ENCODE measurements around the gene ADARB1.
"Not testable (repeated sequence)": the region's sequence is repeated elsewhere in the genome, so short reads cannot be mapped to it uniquely, and the experiment has no call there.

Gene ADARB1

GRCh38 chr21:45131537-45131999 is 57.2 kb downstream of the ADARB1 start:
- Histone ChIP-seq H3K27me3 (no peaks in the 10 kb centered on the region), H3K36me3 (no peaks in the 10 kb centered on the region), H3K9me3 (no peaks in the 10 kb centered on the region), H3K4me1 (peaks cover under 1% of the 10 kb centered on the region), H3K4me3 (ENCODE audit: low read depth, low read length) (no peak overlapping the region)
- DNase-seq, result no peak
- TF ChIP-seq, protein P1, sequence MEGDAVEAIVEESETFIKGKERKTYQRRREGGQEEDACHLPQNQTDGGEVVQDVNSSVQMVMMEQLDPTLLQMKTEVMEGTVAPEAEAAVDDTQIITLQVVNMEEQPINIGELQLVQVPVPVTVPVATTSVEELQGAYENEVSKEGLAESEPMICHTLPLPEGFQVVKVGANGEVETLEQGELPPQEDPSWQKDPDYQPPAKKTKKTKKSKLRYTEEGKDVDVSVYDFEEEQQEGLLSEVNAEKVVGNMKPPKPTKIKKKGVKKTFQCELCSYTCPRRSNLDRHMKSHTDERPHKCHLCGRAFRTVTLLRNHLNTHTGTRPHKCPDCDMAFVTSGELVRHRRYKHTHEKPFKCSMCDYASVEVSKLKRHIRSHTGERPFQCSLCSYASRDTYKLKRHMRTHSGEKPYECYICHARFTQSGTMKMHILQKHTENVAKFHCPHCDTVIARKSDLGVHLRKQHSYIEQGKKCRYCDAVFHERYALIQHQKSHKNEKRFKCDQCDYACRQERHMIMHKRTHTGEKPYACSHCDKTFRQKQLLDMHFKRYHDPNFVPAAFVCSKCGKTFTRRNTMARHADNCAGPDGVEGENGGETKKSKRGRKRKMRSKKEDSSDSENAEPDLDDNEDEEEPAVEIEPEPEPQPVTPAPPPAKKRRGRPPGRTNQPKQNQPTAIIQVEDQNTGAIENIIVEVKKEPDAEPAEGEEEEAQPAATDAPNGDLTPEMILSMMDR (IDR thresholded peaks at IDR 0.05; ENCODE audit: low read depth, low read length), result no peak

DNA sequence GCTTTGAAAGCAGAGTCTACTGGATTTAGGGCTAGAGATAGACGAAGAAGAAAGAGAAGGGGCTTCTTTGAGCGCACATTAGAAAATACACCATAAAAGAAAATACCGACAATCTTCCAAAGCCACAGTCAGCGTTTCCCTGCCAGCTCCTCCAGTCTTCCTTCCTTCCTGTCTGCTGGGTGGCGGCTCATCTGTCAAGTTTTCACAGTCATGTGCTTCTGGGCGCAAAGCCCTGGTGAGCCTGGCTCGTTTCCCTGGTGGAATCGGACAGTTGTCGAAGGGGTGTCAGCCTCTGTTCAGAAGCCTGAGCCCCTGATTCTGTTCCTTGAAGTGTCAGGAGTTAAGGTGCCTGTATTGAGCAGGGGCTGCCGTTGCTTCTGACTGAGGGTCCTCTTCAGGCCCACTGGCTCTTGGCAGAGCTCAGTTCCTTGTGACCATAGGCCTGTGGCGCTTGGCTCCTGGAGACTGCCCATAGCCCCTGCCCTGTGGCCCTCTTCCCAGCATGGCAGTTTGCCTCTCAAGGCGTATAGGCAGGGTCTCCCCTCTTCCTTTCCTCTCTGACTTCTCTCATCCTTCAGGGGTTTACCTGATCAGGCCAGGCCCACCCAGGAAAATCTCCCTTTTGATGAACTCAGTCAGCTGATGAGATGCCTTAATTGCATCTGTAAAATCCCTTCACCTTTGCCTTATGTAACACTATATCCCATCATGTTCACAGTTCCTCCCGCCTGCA is 58.6 kb downstream of the ADARB1 start:
- Histone ChIP-seq H3K36me3 (no peaks in the 10 kb centered on the region), H3K4me3 (ENCODE audit: low read depth, low read length) (no peak overlapping the region), H3K9me3 (no peaks in the 10 kb centered on the region), H3K27me3 (no peaks in the 10 kb centered on the region), H3K4me1 (peaks cover 2% of the 10 kb centered on the region; the same call in 1 of the 2 replicates)
- DNase-seq, result no peak
- TF ChIP-seq, protein P1 (IDR thresholded peaks at IDR 0.05; ENCODE audit: low read depth, low read length), result no peak

DNA sequence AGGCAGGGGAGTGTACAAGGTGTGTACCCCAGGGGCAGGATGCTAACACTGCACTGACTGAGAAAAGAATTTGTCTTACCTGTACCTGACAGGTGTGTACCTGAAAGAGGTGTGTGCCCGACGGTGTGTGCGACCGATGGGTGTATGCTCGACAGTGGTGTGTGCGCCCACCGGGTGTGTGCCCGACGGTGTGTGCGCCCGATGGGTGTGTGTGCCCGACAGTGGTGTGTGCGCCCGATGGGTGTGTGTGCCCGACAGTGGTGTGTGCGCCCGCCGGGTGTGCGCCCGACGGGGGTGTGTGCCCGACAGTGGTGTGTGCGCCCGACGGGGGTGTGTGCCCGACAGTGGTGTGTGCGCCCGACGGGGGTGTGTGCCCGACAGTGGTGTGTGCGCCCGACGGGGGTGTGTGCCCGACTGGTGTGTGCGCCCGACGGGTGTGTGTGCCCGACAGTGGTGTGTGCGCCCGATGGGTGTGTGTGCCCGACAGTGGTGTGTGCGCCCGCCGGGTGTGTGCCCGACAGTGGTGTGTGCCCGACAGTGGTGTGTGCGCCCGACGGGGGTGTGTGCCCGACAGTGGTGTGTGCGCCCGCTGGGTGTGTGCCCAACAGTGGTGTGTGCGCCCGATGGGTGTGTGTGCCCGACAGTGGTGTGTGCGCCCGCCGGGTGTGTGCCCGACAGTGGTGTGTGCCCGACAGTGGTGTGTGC is 59.3 kb downstream of the ADARB1 start:
- not testable (repeated sequence) for H3K4me1 ChIP-seq; H3K9me3 ChIP-seq; H3K4me3 ChIP-seq (ENCODE audit: low read depth, low read length); H3K27me3 ChIP-seq; H3K36me3 ChIP-seq; DNase-seq

DNA sequence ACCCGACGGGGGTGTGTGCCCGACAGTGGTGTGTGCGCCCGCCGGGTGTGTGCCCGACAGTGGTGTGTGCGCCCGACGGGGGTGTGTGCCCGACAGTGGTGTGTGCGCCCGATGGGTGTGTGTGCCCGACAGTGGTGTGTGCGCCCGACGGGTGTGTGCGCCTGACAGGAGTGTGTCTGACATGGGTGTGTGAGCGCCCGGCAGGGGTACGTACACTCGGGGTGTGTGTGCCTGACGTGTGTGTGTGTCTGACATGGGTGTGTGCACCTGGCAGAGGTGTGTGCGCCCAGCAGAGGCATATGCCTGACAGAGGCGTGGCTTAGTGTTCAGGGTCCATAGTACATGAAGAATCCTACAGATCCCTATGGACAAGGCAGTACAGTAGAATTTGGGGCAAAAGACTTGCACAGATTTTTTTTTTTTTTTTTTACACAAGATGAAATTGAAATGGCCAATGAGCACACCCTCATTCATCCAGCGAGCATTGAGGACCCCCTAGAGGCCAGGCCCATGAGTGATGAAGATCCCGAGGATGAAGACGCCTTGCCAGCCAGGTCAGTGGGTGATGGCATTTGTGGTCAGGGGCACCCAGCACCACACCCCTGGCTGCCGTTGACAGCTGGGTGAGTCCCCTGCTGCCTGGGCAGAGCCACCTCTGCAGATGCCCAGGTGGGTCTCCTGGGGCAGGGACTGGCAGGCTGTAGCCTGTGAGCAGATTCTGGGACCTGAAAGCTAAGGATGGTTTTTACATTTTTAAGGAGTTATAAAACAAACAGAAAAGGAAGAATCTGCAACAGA is 60.1 kb downstream of the ADARB1 start:
- no peaks in the 10 kb centered on the region for H3K27me3 ChIP-seq
- DNase-seq, result no peak
- H3K36me3 ChIP-seq, result no peaks in the 10 kb centered on the region
- no peaks in the 10 kb centered on the region for H3K9me3 ChIP-seq
- peaks cover 2% of the 10 kb centered on the region; the same call in 1 of the 2 replicates for H3K4me1 ChIP-seq
- no peak overlapping the region for H3K4me3 ChIP-seq (ENCODE audit: low read depth, low read length)
- TF ChIP-seq, protein P1 (IDR thresholded peaks at IDR 0.05; ENCODE audit: low read depth, low read length), result no peak

- Histone ChIP-seq H3K4me1 (0 out of 2 replicates have a peak, but pooled peaks cover 2% of the 10 kb centered on the region), H3K9me3 (no peaks in the 10 kb centered on the region), H3K36me3 (no peaks in the 10 kb centered on the region), H3K27me3 (no peaks in the 10 kb centered on the region), H3K4me3 (ENCODE audit: low read depth, low read length) (no peak overlapping the region)
- TF ChIP-seq, protein P1 (IDR thresholded peaks at IDR 0.05; ENCODE audit: low read depth, low read length), result no peak
- no peak for DNase-seq
These were observed 60.7 kb downstream of the ADARB1 start for GRCh38 chr21:45135122-45135521.

DNA sequence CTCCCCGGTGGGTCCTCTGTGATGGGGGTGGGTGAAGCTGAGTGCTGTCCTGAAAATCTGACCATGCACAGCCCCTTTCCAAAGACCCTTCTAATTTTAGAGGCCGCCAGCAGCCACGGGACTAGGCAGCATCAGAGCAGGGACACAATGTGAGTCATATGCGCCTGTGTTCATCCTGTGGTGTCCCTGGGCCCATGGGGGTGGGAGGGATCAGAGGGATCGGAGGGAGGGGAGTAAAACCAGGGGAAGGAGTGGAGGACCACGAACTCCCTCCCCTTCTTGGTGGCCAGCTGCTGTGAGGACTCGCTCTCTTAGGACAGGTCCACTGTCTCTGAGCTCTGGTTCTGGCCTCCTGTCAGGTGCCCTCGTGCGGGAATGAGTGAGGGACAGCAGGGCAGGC is 61.5 kb downstream of the ADARB1 start:
- H3K9me3 ChIP-seq, result no peaks in the 10 kb centered on the region
- TF ChIP-seq, protein P1 (IDR thresholded peaks at IDR 0.05; ENCODE audit: low read depth, low read length), result no peak
- no peaks in the 10 kb centered on the region for H3K27me3 ChIP-seq
- H3K4me3 ChIP-seq (ENCODE audit: low read depth, low read length), result no peak overlapping the region
- no peaks in the 10 kb centered on the region for H3K36me3 ChIP-seq
- 0 out of 2 replicates have a peak, but pooled peaks cover 2% of the 10 kb centered on the region for H3K4me1 ChIP-seq
- DNase-seq, result no peak

Measured in BE2C (cell line).